H9 (cell line): Measurements from ENCODE around the gene SLC24A3. TPM values are rescaled to one million over a fixed set of nuclear protein-coding genes. Genes with fewer than 3 reads are reported as not detected.

Experiments
- DNase-seq: peaks from one replicate; pipeline ENCODE4 v3.0.0-alpha.2; 2017
- H2AFZ ChIP-seq: one replicate; pipeline ENCODE4 v1.6.1; 2013; ENCODE audit warnings: mild to moderate bottlenecking, low read length, control low read depth, moderate library complexity
- H2AK5ac ChIP-seq: 2 replicates; pipeline ENCODE4 v1.6.1; 2013; ENCODE audit warnings: low read length, control low read depth, mixed read lengths; ENCODE audit not compliant: insufficient read length
- H2BK120ac ChIP-seq: one replicate; pipeline ENCODE4 v1.6.1; 2013; ENCODE audit warnings: low read depth, mild to moderate bottlenecking, low read length, control low read depth, inconsistent platforms; ENCODE audit not compliant: poor library complexity, severe bottlenecking
- H2BK12ac ChIP-seq: 2 replicates; pipeline ENCODE4 v1.6.1; 2013; ENCODE audit warnings: low read length, control low read depth, mixed read lengths, low read depth; ENCODE audit not compliant: insufficient read length
- H2BK15ac ChIP-seq: 2 replicates; pipeline ENCODE4 v1.6.1; 2013; ENCODE audit warnings: low read depth, low read length, control low read depth
- H2BK20ac ChIP-seq: one replicate; pipeline ENCODE4 v1.6.1; 2013; ENCODE audit warnings: low read depth, mild to moderate bottlenecking, low read length, control low read depth, inconsistent platforms; ENCODE audit not compliant: poor library complexity, severe bottlenecking
- H2BK5ac ChIP-seq: 2 replicates; pipeline ENCODE4 v1.6.1; 2013; ENCODE audit warnings: low read length, control low read depth, mixed read lengths; ENCODE audit not compliant: insufficient read length
- H3K14ac ChIP-seq: 2 replicates; pipeline ENCODE4 v1.6.1; 2013; ENCODE audit warnings: low read length, control low read depth; ENCODE audit not compliant: insufficient read depth
- H3K18ac ChIP-seq: 2 replicates; pipeline ENCODE4 v1.6.1; 2013; ENCODE audit warnings: low read depth, mild to moderate bottlenecking, mixed read lengths, low read length, control low read depth; ENCODE audit not compliant: insufficient read length
- H3K23ac ChIP-seq: 2 replicates; pipeline ENCODE4 v1.6.1; 2013; ENCODE audit warnings: low read length, control low read depth, mixed read lengths, low read depth; ENCODE audit not compliant: insufficient read length
- H3K23me2 ChIP-seq: 2 replicates; pipeline ENCODE4 v1.6.1; 2013; ENCODE audit warnings: low read depth, mild to moderate bottlenecking, mixed read lengths, low read length, control low read depth; ENCODE audit not compliant: insufficient read length, poor library complexity, severe bottlenecking
- H3K27ac ChIP-seq: 2 replicates; pipeline ENCODE4 v1.5.1; 2013; ENCODE audit warnings: low read length, control low read depth, mixed read lengths, low read depth; ENCODE audit not compliant: insufficient read length
- H3K27me3 ChIP-seq: 2 replicates; pipeline ENCODE4 v1.6.1; 2013; ENCODE audit warnings: low read length, control low read depth, inconsistent platforms; ENCODE audit not compliant: insufficient read depth
- H3K4ac ChIP-seq: 2 replicates; pipeline ENCODE4 v1.6.1; 2013; ENCODE audit warnings: low read depth, mild to moderate bottlenecking, control low read depth, inconsistent platforms, low read length, moderate library complexity
- H3K4me1 ChIP-seq: 2 replicates; pipeline ENCODE4 v1.6.1; 2013; ENCODE audit warnings: low read length, control low read depth, inconsistent platforms; ENCODE audit not compliant: insufficient read depth
- H3K4me2 ChIP-seq: 2 replicates; pipeline ENCODE4 v1.6.1; 2013; ENCODE audit warnings: low read length, control low read depth, mixed read lengths; ENCODE audit not compliant: insufficient read length, insufficient read depth
- H3K56ac ChIP-seq: 2 replicates; pipeline ENCODE4 v1.6.1; 2013; ENCODE audit warnings: low read depth, mild to moderate bottlenecking, mixed read lengths, low read length, control low read depth; ENCODE audit not compliant: insufficient read length
- H3K79me1 ChIP-seq: 2 replicates; pipeline ENCODE4 v1.6.1; 2013; ENCODE audit warnings: low read depth, mild to moderate bottlenecking, moderate library complexity, low read length, control low read depth, inconsistent platforms; ENCODE audit not compliant: insufficient read depth, poor library complexity, severe bottlenecking
- H3K79me2 ChIP-seq: 2 replicates; pipeline ENCODE4 v1.6.1; 2013; ENCODE audit warnings: low read length, control low read depth, inconsistent platforms; ENCODE audit not compliant: insufficient read depth
- H3K9ac ChIP-seq: 2 replicates; pipeline ENCODE4 v1.6.1; 2013; ENCODE audit warnings: low read length, control low read depth, mixed read lengths; ENCODE audit not compliant: insufficient read length; ENCODE audit errors: extremely low read depth
- H3K9me3 ChIP-seq: one replicate; pipeline ENCODE4 v1.6.1; 2013; ENCODE audit warnings: low read depth, low read length, inconsistent platforms; ENCODE audit not compliant: control insufficient read depth
- H3T11ph ChIP-seq: one replicate; pipeline ENCODE4 v1.6.1; 2013; ENCODE audit warnings: mild to moderate bottlenecking, low read length, control low read depth, inconsistent platforms
- H4K20me1 ChIP-seq: one replicate; pipeline ENCODE4 v1.6.1; 2013; ENCODE audit not compliant: control insufficient read depth, insufficient read length, insufficient read depth
- H4K5ac ChIP-seq: 2 replicates; pipeline ENCODE4 v1.6.1; 2013; ENCODE audit warnings: low read depth, mild to moderate bottlenecking, mixed read lengths, low read length, control low read depth; ENCODE audit not compliant: insufficient read length
- H4K8ac ChIP-seq: replicated peaks from 2 replicates; pipeline ENCODE4 v1.6.1; 2013; ENCODE audit warnings: low read length, control low read depth, mixed read lengths, low read depth; ENCODE audit not compliant: insufficient read length
- H4K91ac ChIP-seq: 2 replicates; pipeline ENCODE4 v1.6.1; 2013; ENCODE audit warnings: low read depth, mild to moderate bottlenecking, moderate library complexity, mixed read lengths, low read length, control low read depth; ENCODE audit not compliant: insufficient read length
- H3K27ac Mint-ChIP-seq, 3 experiments: 2 replicates in 2 of 3; 3 replicates in 1 of 3; pipeline ENCODE4 v1.8.0; 2020 to 2021; ENCODE audit warnings: mixed read lengths in 3 of 3, mild to moderate bottlenecking in 1 of 3, moderate library complexity in 1 of 3
- H3K27me3 Mint-ChIP-seq: 2 replicates; pipeline ENCODE4 v1.8.0; 2021; ENCODE audit warnings: low read depth, mild to moderate bottlenecking, moderate library complexity, mixed read lengths
- H3K36me3 Mint-ChIP-seq, 3 experiments: 2 replicates in 2 of 3; 3 replicates in 1 of 3; pipeline ENCODE4 v1.8.0; 2020 to 2021; ENCODE audit warnings: low read depth in 3 of 3, mixed read lengths in 3 of 3; ENCODE audit not compliant: insufficient read depth in 1 of 3
- H3K4me1 Mint-ChIP-seq, 2 experiments: 2 replicates each; pipeline ENCODE4 v1.8.0; 2020; ENCODE audit warnings: mixed read lengths in 2 of 2
- H3K4me3 Mint-ChIP-seq, 2 experiments: 2 replicates in 1 of 2; 3 replicates in 1 of 2; pipeline ENCODE4 v1.8.0; 2020 to 2021; ENCODE audit warnings: mild to moderate bottlenecking in 2 of 2, mixed read lengths in 2 of 2, moderate library complexity in 1 of 2
- H3K9me3 Mint-ChIP-seq, 2 experiments: 2 replicates in 1 of 2; 3 replicates in 1 of 2; pipeline ENCODE4 v1.8.0; 2020; ENCODE audit warnings: mild to moderate bottlenecking in 2 of 2, mixed read lengths in 2 of 2, moderate library complexity in 1 of 2
- WGBS: extraction: QIAGEN DNeasy Blood & Tissue Kit; methylation state at CpG from one replicate; pipeline ENCODE4 v1.1.7; 2013; ENCODE audit warnings: missing lambda C conversion rate, low lambda C conversion rate, mixed read lengths; ENCODE audit not compliant: insufficient read length; ENCODE audit errors: extremely low coverage; 5-methylcytosine and 5-hydroxymethylcytosine counted together
- total RNA-seq: library from RNA; stranded (reverse); gene quantifications from 2 replicates; pipeline ENCODE4 v1.2.1, GENCODE V29; 2021
- TF ChIP-seq, protein P1 (sequence below): fragments of 200-600 bp; sonication (generic); conservative IDR thresholded peaks from 3 replicates; pipeline ENCODE4 v1.8.0; 2021; ENCODE audit warnings: antibody characterized with exemption, mild to moderate bottlenecking

SLC24A3 gene
- total RNA-seq, 1 experiment from 2014 or later = 0.83 TPM

DNA sequence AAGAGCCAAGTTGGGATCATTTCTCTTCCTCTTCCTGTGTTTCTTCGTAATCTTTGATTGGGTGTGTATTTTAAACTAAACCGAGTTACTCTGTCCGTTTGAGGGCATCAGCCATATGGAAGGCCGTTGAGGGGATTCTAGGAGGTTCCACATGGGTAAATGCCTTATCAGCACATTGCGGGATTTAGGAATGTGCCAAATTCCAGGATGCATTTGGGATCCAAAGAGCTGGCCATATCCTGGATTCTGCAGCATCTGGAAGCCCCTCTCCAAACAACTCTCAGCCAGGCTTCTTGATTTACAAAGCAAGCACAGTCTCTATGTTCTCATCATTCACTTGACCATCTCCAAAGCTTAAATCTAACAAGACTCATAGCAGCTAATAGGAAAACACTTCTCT, 478.0 kb downstream of the SLC24A3 start:
- peaks cover 2 to 6% of the 10 kb centered on the region in 2 experiments; a peak in 3 of 5 replicates for H3K9me3 Mint-ChIP-seq
- H2AK5ac ChIP-seq = no peak overlapping the region
- H3K27ac ChIP-seq = no peak overlapping the region
- H3K36me3 Mint-ChIP-seq = peaks cover 2 to 9% (median 7%) of the 10 kb centered on the region in 3 experiments; a peak in 6 of 7 replicates
- no peak overlapping the region for H3K4me2 ChIP-seq
- H2BK5ac ChIP-seq = no peak overlapping the region
- H3K18ac ChIP-seq = no peak overlapping the region
- TF ChIP-seq, protein P1, sequence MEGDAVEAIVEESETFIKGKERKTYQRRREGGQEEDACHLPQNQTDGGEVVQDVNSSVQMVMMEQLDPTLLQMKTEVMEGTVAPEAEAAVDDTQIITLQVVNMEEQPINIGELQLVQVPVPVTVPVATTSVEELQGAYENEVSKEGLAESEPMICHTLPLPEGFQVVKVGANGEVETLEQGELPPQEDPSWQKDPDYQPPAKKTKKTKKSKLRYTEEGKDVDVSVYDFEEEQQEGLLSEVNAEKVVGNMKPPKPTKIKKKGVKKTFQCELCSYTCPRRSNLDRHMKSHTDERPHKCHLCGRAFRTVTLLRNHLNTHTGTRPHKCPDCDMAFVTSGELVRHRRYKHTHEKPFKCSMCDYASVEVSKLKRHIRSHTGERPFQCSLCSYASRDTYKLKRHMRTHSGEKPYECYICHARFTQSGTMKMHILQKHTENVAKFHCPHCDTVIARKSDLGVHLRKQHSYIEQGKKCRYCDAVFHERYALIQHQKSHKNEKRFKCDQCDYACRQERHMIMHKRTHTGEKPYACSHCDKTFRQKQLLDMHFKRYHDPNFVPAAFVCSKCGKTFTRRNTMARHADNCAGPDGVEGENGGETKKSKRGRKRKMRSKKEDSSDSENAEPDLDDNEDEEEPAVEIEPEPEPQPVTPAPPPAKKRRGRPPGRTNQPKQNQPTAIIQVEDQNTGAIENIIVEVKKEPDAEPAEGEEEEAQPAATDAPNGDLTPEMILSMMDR = no peak
- H3K27ac Mint-ChIP-seq = no peak overlapping the region; a peak in 1 of 7 replicates
- no peak overlapping the region for H3K9ac ChIP-seq
- H4K91ac ChIP-seq = no peak overlapping the region
- H4K20me1 ChIP-seq = no peaks in the 10 kb centered on the region
- H4K5ac ChIP-seq = no peak overlapping the region
- H3K23me2 ChIP-seq = no peaks in the 10 kb centered on the region
- H3K4ac ChIP-seq = no peak overlapping the region
- H2BK20ac ChIP-seq = no peak overlapping the region
- no peaks in the 10 kb centered on the region for H3K4me1 ChIP-seq
- no peaks in the 10 kb centered on the region for H3K9me3 ChIP-seq
- H3K14ac ChIP-seq = no peak overlapping the region
- no peaks in the 10 kb centered on the region for H3K27me3 ChIP-seq
- H2BK120ac ChIP-seq = no peak overlapping the region
- no peak overlapping the region for H3K4me3 Mint-ChIP-seq
- H3K4me1 Mint-ChIP-seq = peaks cover 4 to 8% of the 10 kb centered on the region in 2 experiments
- peaks cover 4% of the 10 kb centered on the region for H3K27me3 Mint-ChIP-seq
- WGBS = no CpG with 5 or more reads among the region's 5 CpGs
- no peak overlapping the region for H4K8ac ChIP-seq
- no peak for DNase-seq
- no peaks in the 10 kb centered on the region for H3K79me1 ChIP-seq
- H3T11ph ChIP-seq = no peak overlapping the region
- no peak overlapping the region for H2BK15ac ChIP-seq
- no peaks in the 10 kb centered on the region for H3K79me2 ChIP-seq
- H3K56ac ChIP-seq = no peak overlapping the region
- no peak overlapping the region for H2AFZ ChIP-seq
- H2BK12ac ChIP-seq = no peak overlapping the region
- H3K23ac ChIP-seq = no peak overlapping the region
